GM21515 (cell line): ENCODE data around the gene EFCAB6.

Source experiments
- ATAC-seq: cut with Tn5 transposase; IDR thresholded peaks from one replicate; pipeline ENCODE4 v1.9.1; 2021; ENCODE audit not compliant: unreplicated experiment

The EFCAB6 gene

GRCh38 chr22:43830931-43831560 is 18.9 kb upstream of the EFCAB6 start:
- ATAC-seq = no peak

- ATAC-seq = no peak
Observed at GRCh38 chr22:43829904-43830851, 18.1 kb upstream of the EFCAB6 start.

GRCh38 chr22:43828998-43829782 is 17.1 kb upstream of the EFCAB6 start:
- no peak for ATAC-seq

GRCh38 chr22:43828725-43828997 is 16.6 kb upstream of the EFCAB6 start:
- no peak for ATAC-seq

- no peak for ATAC-seq
Observed at GRCh38 chr22:43827926-43828724, 16.0 kb upstream of the EFCAB6 start.

GRCh38 chr22:43827003-43827735 is 15.1 kb upstream of the EFCAB6 start:
- ATAC-seq = no peak

- no peak for ATAC-seq
Observed at GRCh38 chr22:43826142-43827002, 14.3 kb upstream of the EFCAB6 start.

GRCh38 chr22:43825651-43826050 is 13.5 kb upstream of the EFCAB6 start:
- no peak for ATAC-seq

GRCh38 chr22:43824724-43825420 is 12.8 kb upstream of the EFCAB6 start:
- ATAC-seq = no peak

GRCh38 chr22:43823911-43824665 is 12.0 kb upstream of the EFCAB6 start:
- ATAC-seq = no peak

GRCh38 chr22:43823353-43823908 is 11.3 kb upstream of the EFCAB6 start:
- no peak for ATAC-seq

- no peak for ATAC-seq
Observed at GRCh38 chr22:43821606-43822425, 9.7 kb upstream of the EFCAB6 start.

- ATAC-seq = no peak
Observed at GRCh38 chr22:43820651-43821305, 8.7 kb upstream of the EFCAB6 start.

- no peak for ATAC-seq
Observed at GRCh38 chr22:43819931-43820640, 8.0 kb upstream of the EFCAB6 start.

GRCh38 chr22:43819421-43819921 is 7.4 kb upstream of the EFCAB6 start:
- ATAC-seq = no peak
